GM18951 (cell line): Measurements from ENCODE around the gene SH3GL3.

ENCODE experiments used
- POLR2A ChIP-seq: IDR thresholded peaks from 4 replicates; pipeline ENCODE4 v1.6.1; 2011; ENCODE audit warnings: mild to moderate bottlenecking; ENCODE audit not compliant: insufficient read length, insufficient read depth; ENCODE audit errors: extremely low read depth
- in situ Hi-C: fragments of 300-500 bp; cut with MboI; formaldehyde crosslinking; loops from one replicate; pipeline ENCODE4 v1.12.0; 2022; ENCODE audit warnings: low sequenced_read_pairs, mixed read lengths, inconsistent platforms; ENCODE audit not compliant: unreplicated experiment

Gene SH3GL3

DNA sequence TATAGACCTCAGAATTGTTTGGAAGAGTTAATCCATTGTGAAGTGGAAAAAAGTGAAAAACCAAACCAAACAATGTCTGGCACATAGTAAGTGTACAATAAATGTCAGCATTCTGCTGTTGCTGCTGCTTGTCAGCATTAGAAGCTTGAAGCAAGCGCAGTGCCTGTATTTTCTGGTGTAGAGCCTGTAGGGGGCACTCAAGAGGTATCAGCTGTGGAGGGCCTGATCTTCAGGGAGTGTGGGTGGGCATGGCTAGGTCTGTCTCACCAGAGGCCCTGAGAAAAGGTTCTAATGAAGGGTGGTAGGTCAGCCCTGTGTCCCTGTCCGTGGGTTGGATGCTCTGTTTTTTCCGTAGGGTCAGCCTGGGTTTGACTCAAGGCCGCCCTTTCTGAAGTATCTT, 210.4 kb downstream of the SH3GL3 start:
- TF ChIP-seq POLR2A, result no peak

DNA sequence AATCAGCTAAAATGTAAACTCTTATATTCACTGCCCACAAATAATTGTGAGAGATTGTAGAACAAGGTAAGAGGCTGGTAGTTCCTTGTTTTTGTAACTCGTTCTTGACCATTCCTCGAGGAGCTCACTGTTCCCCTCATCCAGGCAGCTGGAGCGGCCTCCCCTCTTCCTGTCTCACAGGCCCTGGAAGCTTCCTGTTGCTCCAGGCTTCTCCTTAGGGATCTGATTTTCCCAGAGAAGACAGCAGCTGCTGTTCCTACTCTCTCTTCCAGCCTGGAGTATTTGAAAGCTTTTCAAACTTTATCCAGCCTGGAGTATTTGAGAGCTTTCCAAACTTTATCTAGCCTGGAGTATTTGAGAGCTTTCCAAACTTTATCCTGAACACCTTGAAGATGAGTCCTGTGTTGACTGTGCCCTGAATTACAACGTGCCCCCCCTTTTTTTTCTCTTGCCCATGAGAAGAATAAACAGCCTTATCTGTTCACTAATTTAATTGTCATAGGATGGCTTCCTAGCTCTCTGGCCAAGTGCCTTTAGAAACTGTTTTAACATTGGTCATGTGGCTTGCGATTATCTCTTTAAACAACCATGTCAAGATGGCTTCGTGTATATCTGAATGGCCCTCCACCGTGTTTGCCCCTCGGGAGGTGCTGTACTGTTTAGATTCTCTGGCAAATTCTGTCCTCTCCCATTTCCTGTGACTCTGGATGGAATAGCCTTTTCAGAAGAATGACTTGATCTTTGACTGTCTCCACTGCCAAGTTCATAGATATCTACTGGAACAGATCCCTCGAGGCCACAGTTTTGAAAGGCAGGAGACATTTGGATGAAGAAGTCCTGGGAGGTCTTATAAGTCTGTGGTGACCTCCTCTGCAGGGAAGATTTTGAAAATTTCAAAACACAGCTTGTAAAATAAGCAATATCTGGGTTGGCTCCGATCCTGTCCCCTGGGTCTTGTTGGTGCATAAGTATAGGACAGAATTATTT, 211.6 kb downstream of the SH3GL3 start:
- no peak for TF ChIP-seq POLR2A

More for the DNA sequence above, 210.4 kb downstream of the SH3GL3 start:
- in situ Hi-C loops, result no loop called here

DNA sequence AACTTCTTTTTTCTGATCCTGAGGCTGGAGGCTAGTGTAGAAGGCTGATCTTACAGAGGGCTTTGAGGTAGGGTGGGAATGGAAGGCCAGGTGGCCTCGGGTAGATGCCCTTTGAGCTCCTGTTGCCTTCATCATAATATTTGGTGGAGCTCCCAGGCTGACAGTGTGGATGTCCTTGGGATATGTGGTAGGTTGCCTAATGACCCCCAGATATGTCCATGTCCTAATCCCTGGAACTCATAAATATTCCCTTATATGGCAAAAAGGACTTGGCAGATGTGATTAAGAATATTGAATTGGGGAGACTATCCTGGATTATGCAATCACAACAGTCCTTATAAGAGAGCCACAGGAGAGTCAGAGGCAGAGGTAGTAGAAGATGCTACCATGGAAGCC, 212.3 kb downstream of the SH3GL3 start:
- no peak for TF ChIP-seq POLR2A
- in situ Hi-C loops, result no loop called here

More for the DNA sequence above, 211.6 kb downstream of the SH3GL3 start:
- in situ Hi-C loops, result no loop called here

DNA sequence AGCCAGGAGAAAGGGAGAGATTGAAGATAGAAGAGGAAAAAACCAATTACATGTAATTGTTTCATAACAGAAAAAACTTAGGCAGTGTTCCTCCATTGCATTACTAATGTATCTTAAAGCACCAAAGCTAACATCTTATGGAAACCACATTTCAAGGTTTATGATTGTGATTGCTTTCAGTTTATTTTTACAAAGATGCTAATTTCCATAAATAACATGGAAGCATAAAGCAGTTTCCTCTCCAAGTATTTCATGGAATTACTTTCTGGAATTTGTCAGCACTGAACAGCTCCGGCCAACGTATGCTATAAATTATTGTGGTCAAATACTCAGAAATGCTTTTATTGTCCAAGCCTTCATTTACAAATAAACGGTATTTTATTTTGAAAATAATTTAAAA, 218.3 kb downstream of the SH3GL3 start:
- TF ChIP-seq POLR2A, result no peak
- in situ Hi-C loops, result no loop called here
